ENCODE data around the gene RTP3. TPM values are rescaled to one million over a fixed set of nuclear protein-coding genes. Genes with fewer than 3 reads are reported as not detected.

The RTP3 gene
- total RNA-seq, 1 experiment from 2014 or later = not detected

- no peaks in the 10 kb centered on the region for H3K36me3 ChIP-seq (ENCODE audit: control insufficient read depth in 1 of 2, insufficient read depth in 2 of 2, low read length in 2 of 2)
- no peak overlapping the region for H3K4me2 ChIP-seq (ENCODE audit: low read length)
- ChIA-PET RAD21 (ENCODE audit: low non-redundant PET in 1 of 2, low total read pairs in 2 of 2, uncharacterized antibody in 2 of 2, unreplicated experiment in 2 of 2) (no interaction called here), POLR2A (no interaction called here), CTCF (interaction anchor here (1.5 kb wide), 1 partner anchor 35 kb away, joined by 4 read pairs; no protein-coding TSS in a partner anchor)
- ATAC-seq (no peak), DNase-seq (ENCODE audit: low read depth, low spot score) (no peak)
- H3K79me2 ChIP-seq (ENCODE audit: insufficient read depth, low read length) = no peaks in the 10 kb centered on the region
- intact Hi-C loops (cut with micrococcal nuclease) = no loop called here
- 0 out of 2 replicates have a peak, but pooled peaks cover 13% of the 10 kb centered on the region for H3K27me3 ChIP-seq (ENCODE audit: insufficient read depth, low read length)
- no peaks in the 10 kb centered on the region for H3K4me1 ChIP-seq (ENCODE audit: control insufficient read depth in 1 of 2, insufficient read depth in 2 of 2, low read length in 2 of 2)
- no peak overlapping the region for H3K4me3 ChIP-seq (replicated peaks in 1 of 2; ENCODE audit: low read depth in 1 of 2, low read length in 2 of 2)
- H2AFZ ChIP-seq (ENCODE audit: low read depth, low read length, poor library complexity, severe bottlenecking) = no peak overlapping the region
- H3K9ac ChIP-seq (ENCODE audit: low read length) = no peak overlapping the region
- H4K20me1 ChIP-seq (ENCODE audit: insufficient read depth) = no peaks in the 10 kb centered on the region
- TF ChIP-seq ATF3 (IDR thresholded peaks at IDR 0.05) (no peak), CTCF (IDR thresholded peaks at IDR 0.05 in 2 of 3, conservative IDR thresholded peaks at IDR 0.05 in 1 of 3; ENCODE audit: borderline replicate concordance in 1 of 3, insufficient read depth in 1 of 3, low read depth in 2 of 3, low read length in 2 of 3) (no peak), ZNF274 (IDR thresholded peaks at IDR 0.05; ENCODE audit: low read depth, low read length) (no peak), TCF7L2 (IDR thresholded peaks at IDR 0.05; ENCODE audit: borderline replicate concordance, extremely low read depth, insufficient read depth, insufficient read length) (no peak), SRF (IDR thresholded peaks at IDR 0.05; ENCODE audit: low read depth) (no peak), ZFX (IDR thresholded peaks at IDR 0.05) (no peak), RAD21 (IDR thresholded peaks at IDR 0.05; ENCODE audit: low read depth) (no peak), ELF1 (IDR thresholded peaks at IDR 0.05; ENCODE audit: borderline replicate concordance, low read depth) (no peak), MAX (IDR thresholded peaks at IDR 0.05) (no peak), CBX3 (IDR thresholded peaks at IDR 0.05; ENCODE audit: low read depth) (no peak)
- no peaks in the 10 kb centered on the region for H3K9me2 ChIP-seq (ENCODE audit: insufficient read depth)
- H3K9me3 ChIP-seq (ENCODE audit: control insufficient read depth in 1 of 2, insufficient read depth in 1 of 2, low read depth in 1 of 2, low read length in 2 of 2) = no peaks in the 10 kb centered on the region
- no peak overlapping the region for H3K27ac ChIP-seq (ENCODE audit: low read depth, low read length)
- no TSS peak for BruUV-seq (replicated peaks)
Measured at GRCh38 chr3:46454209-46454595, 43.6 kb upstream of the RTP3 start.
